Loucy (cell line): ENCODE measurements around the gene NACAD.

Experiments
- H2AFZ ChIP-seq: fragments of 200-600 bp; sonication (generic); 2 replicates; pipeline ENCODE4 v1.6.0; 2016; ENCODE audit warnings: antibody characterized with exemption, mild to moderate bottlenecking, low read length, moderate library complexity
- H3F3A ChIP-seq: fragments of 200-600 bp; 2 replicates; pipeline ENCODE4 v1.6.0; 2016; ENCODE audit warnings: antibody characterized with exemption, low read depth, mild to moderate bottlenecking
- H3K27me3 ChIP-seq: fragments of 200-600 bp; sonication (generic); 2 replicates; pipeline ENCODE4 v1.6.1; 2014; ENCODE audit warnings: low read length, mild to moderate bottlenecking; ENCODE audit not compliant: insufficient read depth, poor library complexity, severe bottlenecking
- H3K36me3 ChIP-seq: fragments of 200-600 bp; sonication (generic); 2 replicates; pipeline ENCODE4 v1.6.1; 2016; ENCODE audit warnings: low read length; ENCODE audit not compliant: insufficient read depth
- H3K4me1 ChIP-seq: fragments of 200-600 bp; sonication (generic); 2 replicates; pipeline ENCODE4 v1.5.1; 2014; ENCODE audit warnings: low read length, mild to moderate bottlenecking; ENCODE audit not compliant: insufficient read depth, poor library complexity, severe bottlenecking
- H3K4me2 ChIP-seq: fragments of 200-600 bp; sonication (generic); 2 replicates; pipeline ENCODE4 v1.6.0; 2014; ENCODE audit warnings: antibody characterized with exemption, low read length, low read depth, mild to moderate bottlenecking; ENCODE audit not compliant: poor library complexity, severe bottlenecking
- H3K4me3 ChIP-seq: fragments of 200-600 bp; sonication (generic); 2 replicates; pipeline ENCODE4 v1.5.1; 2014; ENCODE audit warnings: low read length, mild to moderate bottlenecking, mixed read lengths; ENCODE audit not compliant: poor library complexity, severe bottlenecking
- H3K79me2 ChIP-seq: fragments of 200-600 bp; sonication (generic); 2 replicates; pipeline ENCODE4 v1.6.1; 2014; ENCODE audit warnings: low read length; ENCODE audit not compliant: insufficient read depth
- H3K9ac ChIP-seq: fragments of 200-600 bp; sonication (generic); 2 replicates; pipeline ENCODE4 v1.6.0; 2014; ENCODE audit warnings: mild to moderate bottlenecking, low read depth, low read length, moderate library complexity; ENCODE audit not compliant: poor library complexity, severe bottlenecking
- H3K9me2 ChIP-seq: fragments of 200-600 bp; sonication (generic); replicated peaks from 2 replicates; pipeline ENCODE4 v1.6.1; 2016; ENCODE audit warnings: low read depth, low read length, mixed read lengths
- H3K9me3 ChIP-seq: fragments of 200-600 bp; sonication (generic); 2 replicates; pipeline ENCODE4 v1.6.1; 2014; ENCODE audit warnings: mild to moderate bottlenecking, antibody characterized with exemption, low read length, low read depth; ENCODE audit not compliant: insufficient read depth
- H4K20me1 ChIP-seq: fragments of 200-600 bp; sonication (generic); 2 replicates; pipeline ENCODE4 v1.6.0; 2014; ENCODE audit warnings: antibody characterized with exemption, low read length, mild to moderate bottlenecking; ENCODE audit not compliant: insufficient read depth, poor library complexity, severe bottlenecking
- EZH2phosphoT487 ChIP-seq: fragments of 200-600 bp; IDR thresholded peaks from 2 replicates; pipeline ENCODE4 v1.6.1; 2018; ENCODE audit warnings: antibody characterized with exemption, mild to moderate bottlenecking, moderate library complexity, borderline replicate concordance
- TF ChIP-seq, protein P1 (sequence below): fragments of 200-600 bp; sonication (generic); conservative IDR thresholded peaks from 2 replicates; pipeline ENCODE4 v1.5.1; 2014; ENCODE audit warnings: mild to moderate bottlenecking, antibody characterized with exemption, low read length

Gene NACAD

DNA sequence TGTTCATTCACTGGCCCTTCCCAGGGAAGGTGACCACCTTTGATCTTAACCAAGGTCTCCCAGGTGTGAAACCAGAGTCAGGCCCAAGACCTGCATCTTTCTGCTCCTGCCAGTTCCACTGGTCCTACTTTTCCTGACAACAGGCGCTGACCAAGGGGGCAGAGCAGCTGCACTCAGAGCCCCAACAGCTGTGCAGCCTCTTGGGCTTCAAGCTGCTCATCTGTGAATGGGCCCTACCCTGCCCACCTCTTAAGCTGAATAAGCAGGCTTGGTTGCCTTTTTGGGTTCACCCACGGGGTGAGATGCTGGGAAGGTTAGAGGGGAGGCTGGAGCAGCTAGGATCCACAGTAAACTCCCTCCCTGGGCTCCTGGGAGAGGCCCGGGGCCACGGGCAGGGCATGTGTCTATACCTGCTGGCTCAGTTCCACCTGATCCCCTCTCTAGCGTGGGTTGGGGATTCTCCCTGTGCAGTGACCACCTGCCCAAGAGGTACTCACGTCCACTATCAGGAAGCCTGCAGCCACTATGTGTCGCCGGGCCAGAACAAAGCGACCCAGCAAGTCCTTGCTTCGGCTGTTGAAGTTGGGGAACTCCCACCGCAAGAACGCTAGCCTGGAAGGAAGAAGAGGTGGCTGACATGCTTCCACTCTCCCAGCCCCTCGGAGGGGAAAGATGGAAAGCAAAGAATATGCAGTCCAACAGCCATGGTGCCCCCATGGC lies 12.2 kb upstream of the NACAD start:
- Histone ChIP-seq H3K4me1 (no peaks in the 10 kb centered on the region), H3K79me2 (peaks cover 27% of the 10 kb centered on the region), H3K4me2 (no peak overlapping the region), H3K9me2 (no peaks in the 10 kb centered on the region), H2AFZ (no peak overlapping the region), H4K20me1 (peaks cover 17% of the 10 kb centered on the region), H3K4me3 (no peak overlapping the region), H3K36me3 (peaks cover 66% of the 10 kb centered on the region; the same call in 1 of the 2 replicates), H3K27me3 (no peaks in the 10 kb centered on the region), H3K9ac (no peak overlapping the region), H3K9me3 (no peaks in the 10 kb centered on the region), H3F3A (no peaks in the 10 kb centered on the region)
- TF ChIP-seq EZH2phosphoT487: no peak
- TF ChIP-seq, protein P1, sequence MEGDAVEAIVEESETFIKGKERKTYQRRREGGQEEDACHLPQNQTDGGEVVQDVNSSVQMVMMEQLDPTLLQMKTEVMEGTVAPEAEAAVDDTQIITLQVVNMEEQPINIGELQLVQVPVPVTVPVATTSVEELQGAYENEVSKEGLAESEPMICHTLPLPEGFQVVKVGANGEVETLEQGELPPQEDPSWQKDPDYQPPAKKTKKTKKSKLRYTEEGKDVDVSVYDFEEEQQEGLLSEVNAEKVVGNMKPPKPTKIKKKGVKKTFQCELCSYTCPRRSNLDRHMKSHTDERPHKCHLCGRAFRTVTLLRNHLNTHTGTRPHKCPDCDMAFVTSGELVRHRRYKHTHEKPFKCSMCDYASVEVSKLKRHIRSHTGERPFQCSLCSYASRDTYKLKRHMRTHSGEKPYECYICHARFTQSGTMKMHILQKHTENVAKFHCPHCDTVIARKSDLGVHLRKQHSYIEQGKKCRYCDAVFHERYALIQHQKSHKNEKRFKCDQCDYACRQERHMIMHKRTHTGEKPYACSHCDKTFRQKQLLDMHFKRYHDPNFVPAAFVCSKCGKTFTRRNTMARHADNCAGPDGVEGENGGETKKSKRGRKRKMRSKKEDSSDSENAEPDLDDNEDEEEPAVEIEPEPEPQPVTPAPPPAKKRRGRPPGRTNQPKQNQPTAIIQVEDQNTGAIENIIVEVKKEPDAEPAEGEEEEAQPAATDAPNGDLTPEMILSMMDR: no peak

DNA sequence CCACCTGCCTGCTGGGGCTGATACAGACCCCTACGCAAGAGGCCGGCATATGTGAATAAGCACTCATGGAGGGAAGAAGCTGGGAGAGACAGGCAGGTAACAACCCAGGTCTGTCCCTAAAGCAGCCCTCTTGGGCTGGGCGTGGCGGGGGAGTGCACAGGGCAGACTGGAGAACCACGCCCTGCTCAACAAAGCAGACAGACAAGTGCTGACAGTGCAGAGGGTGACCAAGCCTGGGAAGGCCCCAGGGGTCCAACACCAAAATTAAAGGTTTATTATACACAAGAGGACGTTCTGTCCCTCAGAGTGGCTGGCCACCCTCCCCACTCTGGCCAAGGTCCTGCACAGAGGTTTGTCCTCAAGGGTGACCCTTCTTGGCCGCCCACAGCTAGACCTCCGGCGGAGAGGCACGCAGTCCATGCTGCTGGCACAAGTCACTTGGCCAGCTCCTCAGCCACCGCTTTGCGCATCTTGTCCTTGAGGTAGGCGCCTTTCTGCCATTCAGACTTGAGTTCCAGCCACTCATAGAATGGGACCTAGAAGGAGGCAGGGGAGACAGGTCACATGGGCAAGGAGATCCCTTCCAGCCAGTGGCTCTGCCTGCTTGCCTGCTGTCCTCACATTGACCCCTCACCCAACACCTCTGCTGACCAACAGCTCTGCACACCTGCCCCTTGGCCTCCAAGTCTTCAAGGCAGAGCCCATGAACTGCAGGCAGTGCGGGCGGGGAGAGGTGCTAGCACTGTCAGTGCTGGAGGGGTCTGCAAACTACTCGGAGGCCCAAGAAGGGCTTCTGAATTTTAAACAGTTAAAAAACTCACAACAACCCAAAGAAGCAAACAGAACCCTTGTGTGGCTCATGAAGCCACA lies 11.4 kb upstream of the NACAD start:
- TF ChIP-seq, protein P1: no peak
- TF ChIP-seq EZH2phosphoT487: no peak
- Histone ChIP-seq H3K27me3 (no peaks in the 10 kb centered on the region), H2AFZ (no peak overlapping the region), H3K4me3 (no peak overlapping the region), H3F3A (no peaks in the 10 kb centered on the region), H3K9me3 (no peaks in the 10 kb centered on the region), H4K20me1 (peaks cover 10% of the 10 kb centered on the region), H3K4me1 (no peaks in the 10 kb centered on the region), H3K79me2 (peaks cover 19% of the 10 kb centered on the region), H3K36me3 (peaks cover 59% of the 10 kb centered on the region; the same call in 1 of the 2 replicates), H3K9ac (no peak overlapping the region), H3K9me2 (no peaks in the 10 kb centered on the region), H3K4me2 (no peak overlapping the region)

DNA sequence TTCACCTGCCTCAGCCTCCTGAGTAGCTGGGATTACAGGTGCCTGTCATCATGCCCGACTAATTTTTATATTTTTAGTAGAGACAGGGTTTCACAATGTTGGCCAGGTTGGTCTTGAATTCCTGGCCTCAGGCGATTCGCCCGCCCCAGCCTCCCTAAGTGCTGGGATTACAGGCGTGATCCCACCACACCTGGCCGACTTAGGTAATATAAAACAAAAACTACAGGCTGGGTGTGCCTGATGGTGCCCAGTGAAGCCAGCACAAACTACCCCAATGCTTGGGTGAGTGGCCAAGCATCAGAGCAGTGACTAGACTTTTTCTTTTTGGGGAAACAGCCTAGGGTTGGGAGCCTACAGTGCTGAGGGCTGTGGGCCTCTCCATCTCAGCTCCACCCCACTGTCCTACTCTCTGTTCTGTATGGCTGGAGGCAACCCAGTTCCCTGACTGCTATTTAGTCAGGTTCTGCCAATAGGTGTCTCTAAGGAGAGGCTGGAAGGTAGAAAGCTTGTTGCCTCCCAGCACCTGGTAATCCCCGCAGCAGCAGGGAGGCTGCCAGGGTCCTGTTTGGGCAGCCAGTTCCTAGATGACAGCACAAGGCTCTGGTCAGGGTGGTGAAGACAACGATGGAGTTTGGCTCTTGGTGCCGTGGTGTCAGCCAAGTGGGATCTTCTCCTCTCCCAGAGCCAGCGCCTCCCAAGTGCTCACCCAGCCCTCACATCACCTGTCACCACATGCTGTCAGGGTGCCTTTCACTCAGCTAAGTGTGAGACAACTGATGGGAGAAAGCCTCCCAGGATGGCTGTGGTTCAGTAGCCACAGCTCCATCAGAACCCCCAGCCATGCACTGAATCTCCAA lies 10.4 kb upstream of the NACAD start:
- Histone ChIP-seq H3K27me3 (no peaks in the 10 kb centered on the region), H3K9ac (no peak overlapping the region), H3K9me2 (no peaks in the 10 kb centered on the region), H3F3A (no peaks in the 10 kb centered on the region), H3K4me1 (no peaks in the 10 kb centered on the region), H3K9me3 (no peaks in the 10 kb centered on the region), H3K4me3 (no peak overlapping the region), H2AFZ (no peak overlapping the region), H3K79me2 (peaks cover 11% of the 10 kb centered on the region; the same call in 1 of the 2 replicates), H4K20me1 (peaks cover 4% of the 10 kb centered on the region), H3K36me3 (peaks cover 49% of the 10 kb centered on the region; the same call in 1 of the 2 replicates), H3K4me2 (no peak overlapping the region)
- TF ChIP-seq, protein P1: no peak
- no peak for TF ChIP-seq EZH2phosphoT487
